Stimulated activated memory B cell treated with anti-CD40 and anti-IgM and Interleukin-4, amounts not matched to agents 10 μg/mL and 1 μg/mL and 100 μg/mL, for 72 hours (primary cell): ENCODE data around the gene VPS26A.

Source experiments
- ATAC-seq: fragments of 150-1000 bp; cut with Tn5 transposase; 2 replicates; pipeline ENCODE4 v1.10.0; 2021
- H3K27ac Mint-ChIP-seq: one replicate; pipeline ENCODE4 v1.8.0; 2022; ENCODE audit warnings: mild to moderate bottlenecking, mixed read lengths
- H3K27me3 Mint-ChIP-seq: one replicate; pipeline ENCODE4 v1.8.0; 2022; ENCODE audit warnings: mixed read lengths
- H3K36me3 Mint-ChIP-seq: one replicate; pipeline ENCODE4 v1.8.0; 2022; ENCODE audit warnings: mixed read lengths
- H3K4me1 Mint-ChIP-seq: one replicate; pipeline ENCODE4 v1.8.0; 2022; ENCODE audit warnings: mixed read lengths
- H3K4me3 Mint-ChIP-seq: one replicate; pipeline ENCODE4 v1.8.0; 2022; ENCODE audit warnings: mild to moderate bottlenecking, moderate library complexity, mixed read lengths
- H3K9me3 Mint-ChIP-seq: one replicate; pipeline ENCODE4 v1.8.0; 2022; ENCODE audit warnings: mixed read lengths

Gene VPS26A

DNA sequence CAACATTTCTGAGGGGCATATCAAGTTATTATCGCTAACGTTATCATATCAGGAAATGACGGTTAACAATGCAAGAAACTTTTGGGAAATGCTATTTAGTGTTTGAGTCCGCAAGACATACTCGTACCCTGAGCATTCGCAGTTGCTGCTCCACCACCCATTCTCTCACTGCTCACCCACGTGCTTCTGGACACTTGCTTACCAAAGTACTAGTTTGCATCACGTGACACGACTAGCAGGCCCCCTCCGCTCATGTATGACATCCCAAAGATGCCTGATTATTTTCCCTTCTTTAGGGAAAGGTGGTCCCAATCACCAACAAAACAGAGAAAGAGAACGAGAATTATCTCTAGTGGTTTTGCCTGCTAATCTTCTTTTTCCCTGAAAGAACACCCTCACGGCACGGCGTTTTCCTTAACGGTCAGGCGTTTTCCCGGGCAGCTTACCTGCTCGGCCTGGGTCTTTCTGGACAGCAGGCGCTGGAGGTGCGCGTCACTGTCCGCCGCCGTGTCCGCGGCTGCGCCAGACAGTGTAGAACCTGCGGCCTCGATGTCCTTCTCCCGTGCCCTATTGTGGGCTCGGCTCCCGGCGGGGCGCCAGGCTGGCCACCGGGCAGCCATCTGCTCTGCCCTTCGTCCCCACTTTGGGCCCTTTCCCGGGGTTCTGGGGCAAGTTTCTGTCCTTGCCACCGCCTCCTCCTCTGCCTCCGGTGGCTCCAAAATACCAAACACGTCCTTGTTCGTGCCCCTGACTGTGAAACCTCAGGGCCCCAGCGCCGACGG, 56.0 kb downstream of the VPS26A start, which contains the start of gene SUPV3L1:
TSS of gene SUPV3L1 (plus strand) at position 492 of the 782 bp plus-strand sequence. CDS start at position 550, 58 bp downstream.
- H3K36me3 Mint-ChIP-seq, result peaks cover 13% of the 10 kb centered on the region
- H3K4me3 Mint-ChIP-seq, result peak within 1 kb of the TSS; percentile 95
- H3K27ac Mint-ChIP-seq, result peak within 1 kb of the TSS; percentile 100
- H3K4me1 Mint-ChIP-seq, result peaks cover 42% of the 10 kb centered on the region
- no peaks in the 10 kb centered on the region for H3K9me3 Mint-ChIP-seq
- peak; percentile 95 for ATAC-seq
- no peaks in the 10 kb centered on the region for H3K27me3 Mint-ChIP-seq

DNA sequence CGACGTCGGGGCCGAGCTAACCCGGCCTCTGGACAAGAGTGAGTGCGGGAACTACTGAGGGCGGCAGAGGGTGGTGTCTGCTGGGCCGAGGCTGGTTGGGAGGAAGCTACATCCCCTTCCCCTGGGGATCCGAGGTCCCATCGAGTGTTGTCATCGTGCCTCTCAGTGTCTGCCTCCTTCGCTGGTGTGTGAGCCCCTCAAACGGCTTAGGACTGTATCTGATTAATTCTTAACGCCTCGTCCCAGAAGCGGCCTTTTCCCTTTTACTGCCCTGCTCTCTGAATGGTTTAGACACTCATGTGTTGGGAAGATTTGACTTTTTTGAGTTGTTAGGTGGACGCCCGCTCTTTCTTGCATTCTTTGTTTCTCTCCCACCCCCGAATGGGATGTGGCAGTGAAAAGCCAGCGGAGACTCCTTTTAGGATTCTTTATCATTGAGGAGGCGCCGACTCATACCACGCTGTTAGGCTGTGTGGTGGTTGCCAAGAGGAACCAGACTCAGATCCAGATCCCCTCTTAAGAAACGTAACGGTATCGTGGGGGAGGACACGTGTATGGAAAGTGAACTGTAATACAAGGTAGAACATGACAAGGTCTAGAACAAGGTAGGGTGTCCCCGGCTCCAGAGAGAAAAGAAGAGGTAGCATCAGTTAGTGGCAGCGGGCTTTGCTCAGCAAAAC, 56.7 kb downstream of the VPS26A start:
- H3K27ac Mint-ChIP-seq, result peak overlapping the region; percentile 100
- ATAC-seq, result no peak
- peaks cover 17% of the 10 kb centered on the region for H3K36me3 Mint-ChIP-seq
- no peaks in the 10 kb centered on the region for H3K9me3 Mint-ChIP-seq
- peaks cover 49% of the 10 kb centered on the region for H3K4me1 Mint-ChIP-seq
- H3K27me3 Mint-ChIP-seq, result no peaks in the 10 kb centered on the region
- peak overlapping the region; percentile 95 for H3K4me3 Mint-ChIP-seq

DNA sequence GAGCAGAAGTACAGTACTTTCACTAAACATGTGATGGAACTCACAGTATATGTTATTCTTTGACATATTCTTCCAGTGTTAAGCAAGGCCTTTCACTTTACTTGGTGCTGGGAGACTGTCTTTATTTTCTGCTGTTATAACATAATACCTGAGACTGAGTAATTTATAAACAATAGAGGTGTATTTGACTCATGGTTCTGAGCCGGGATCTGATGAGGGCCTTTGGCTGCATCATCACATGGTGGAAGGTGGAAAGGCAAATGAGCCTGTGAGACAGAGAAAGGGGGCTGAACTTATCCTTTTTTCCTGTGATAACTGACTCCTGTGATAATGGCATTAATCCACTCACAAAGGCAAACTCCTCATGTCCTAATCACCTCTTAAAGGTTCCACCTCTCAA, 57.5 kb downstream of the VPS26A start:
- Mint-ChIP-seq H3K4me1 (peaks cover 49% of the 10 kb centered on the region), H3K36me3 (peaks cover 19% of the 10 kb centered on the region), H3K9me3 (no peaks in the 10 kb centered on the region), H3K27ac (peak overlapping the region; percentile 100), H3K27me3 (no peaks in the 10 kb centered on the region), H3K4me3 (peak overlapping the region; percentile 95)
- ATAC-seq, result no peak

DNA sequence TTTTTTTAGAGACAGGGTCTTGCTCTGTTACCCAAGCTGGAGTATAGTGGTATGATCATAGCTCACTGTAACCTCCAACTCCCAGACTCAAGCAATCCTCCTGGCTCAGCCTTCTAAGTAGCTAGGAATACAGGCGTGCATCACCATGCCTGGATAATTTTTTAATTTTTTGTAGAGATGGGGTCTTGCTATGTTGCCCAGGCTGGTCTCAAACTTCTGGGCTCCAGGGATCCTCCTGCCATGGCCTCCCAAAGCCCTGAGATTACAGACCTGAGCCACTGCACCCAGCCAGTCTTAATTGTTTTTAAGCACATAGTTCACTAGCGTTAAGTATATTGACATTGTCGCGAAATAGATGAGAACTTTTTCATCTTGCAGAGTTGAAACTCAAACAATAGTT, 58.0 kb downstream of the VPS26A start:
- Mint-ChIP-seq H3K4me1 (peaks cover 49% of the 10 kb centered on the region), H3K4me3 (no peak overlapping the region), H3K27me3 (no peaks in the 10 kb centered on the region), H3K27ac (no peak overlapping the region), H3K9me3 (no peaks in the 10 kb centered on the region), H3K36me3 (peaks cover 22% of the 10 kb centered on the region)
- no peak for ATAC-seq

DNA sequence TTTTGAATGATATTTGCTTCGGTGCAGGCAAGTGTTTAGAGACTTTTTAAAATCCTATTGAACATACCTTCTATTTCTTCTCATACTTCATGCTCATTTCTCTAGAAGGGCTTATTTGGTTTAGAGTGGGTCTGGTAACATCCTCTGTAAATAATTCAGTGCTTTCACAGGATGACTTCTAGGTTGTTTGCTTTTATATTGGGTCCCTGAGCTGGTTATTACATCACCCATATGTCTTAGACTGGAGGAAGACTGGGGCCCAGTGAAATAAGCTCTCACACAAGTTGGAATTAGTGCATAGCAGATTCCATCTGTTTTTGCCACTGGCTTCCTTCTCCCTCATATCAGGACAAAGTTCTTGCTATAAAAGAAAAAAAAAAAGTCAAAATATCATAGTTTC, 62.5 kb downstream of the VPS26A start:
- no peak for ATAC-seq
- Mint-ChIP-seq H3K27me3 (no peaks in the 10 kb centered on the region), H3K9me3 (no peaks in the 10 kb centered on the region), H3K27ac (no peak overlapping the region), H3K4me1 (peaks cover 27% of the 10 kb centered on the region), H3K4me3 (no peak overlapping the region), H3K36me3 (peaks cover 43% of the 10 kb centered on the region)

DNA sequence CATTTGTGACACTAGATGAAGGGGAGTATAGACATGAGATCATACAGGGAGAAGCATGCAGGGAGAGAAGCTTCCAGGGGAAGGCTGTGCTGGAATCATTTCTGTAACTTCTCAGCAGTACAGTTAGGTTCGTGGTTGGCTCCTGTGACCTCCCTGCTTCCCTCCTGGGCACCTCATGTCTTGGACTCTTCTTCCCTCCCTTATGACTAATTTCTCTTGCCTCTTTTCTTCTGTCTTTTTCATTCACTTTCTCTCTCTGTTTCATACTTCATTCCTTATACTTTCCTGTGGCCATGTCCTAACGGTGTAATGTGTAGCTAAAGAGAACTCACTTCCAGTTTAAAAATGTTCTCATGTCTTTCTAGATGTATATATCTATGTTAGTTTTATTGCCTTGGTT, 77.1 kb downstream of the VPS26A start:
- H3K27me3 Mint-ChIP-seq, result no peaks in the 10 kb centered on the region
- ATAC-seq, result no peak
- H3K9me3 Mint-ChIP-seq, result no peaks in the 10 kb centered on the region
- H3K4me1 Mint-ChIP-seq, result peaks cover 9% of the 10 kb centered on the region
- no peak overlapping the region for H3K4me3 Mint-ChIP-seq
- H3K36me3 Mint-ChIP-seq, result peaks cover 29% of the 10 kb centered on the region
- H3K27ac Mint-ChIP-seq, result peak overlapping the region; percentile 16

DNA sequence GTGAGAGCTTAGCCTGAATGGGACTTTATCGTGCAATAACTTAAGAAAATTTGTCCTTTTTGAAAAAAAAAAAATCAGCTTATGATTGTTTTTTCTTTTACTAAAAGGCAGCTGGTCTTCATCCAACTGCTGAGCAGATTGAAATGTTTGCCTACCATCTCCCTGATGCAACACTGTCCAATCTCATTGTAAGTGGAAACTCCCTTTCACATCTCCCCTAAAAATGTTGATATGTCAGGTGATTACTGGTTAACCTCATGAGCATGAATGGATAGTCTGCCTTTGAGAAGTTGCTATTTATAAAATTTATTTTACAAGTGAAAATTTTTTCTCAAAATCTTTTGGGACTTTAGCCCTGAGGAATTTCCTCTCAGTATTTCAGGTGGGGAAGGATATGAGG, 78.4 kb downstream of the VPS26A start:
- H3K36me3 Mint-ChIP-seq, result peaks cover 40% of the 10 kb centered on the region
- no peak overlapping the region for H3K4me3 Mint-ChIP-seq
- H3K27me3 Mint-ChIP-seq, result no peaks in the 10 kb centered on the region
- H3K27ac Mint-ChIP-seq, result peak overlapping the region; percentile 16
- H3K4me1 Mint-ChIP-seq, result peaks cover 9% of the 10 kb centered on the region
- ATAC-seq, result no peak
- no peaks in the 10 kb centered on the region for H3K9me3 Mint-ChIP-seq

DNA sequence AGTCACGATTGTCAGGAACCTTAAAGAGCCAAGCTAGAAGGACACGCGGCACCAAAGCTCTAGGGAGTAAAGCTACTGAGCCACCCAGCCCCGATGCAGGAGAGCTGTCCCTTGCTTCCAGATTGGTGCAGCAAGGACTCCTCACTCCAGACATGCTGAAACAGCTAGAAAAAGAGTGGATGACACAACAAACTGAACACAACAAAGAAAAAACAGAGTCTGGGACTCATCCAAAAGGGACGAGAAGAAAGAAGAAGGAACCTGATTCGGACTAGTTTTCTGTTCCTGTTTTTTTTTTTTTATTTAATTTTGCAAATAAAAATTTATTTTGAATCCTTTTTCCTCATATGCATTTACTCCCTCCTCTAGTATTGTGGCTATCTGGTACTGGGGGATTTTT, 84.8 kb downstream of the VPS26A start:
- no peak for ATAC-seq
- Mint-ChIP-seq H3K27ac (no peak overlapping the region), H3K36me3 (peaks cover 36% of the 10 kb centered on the region)

DNA sequence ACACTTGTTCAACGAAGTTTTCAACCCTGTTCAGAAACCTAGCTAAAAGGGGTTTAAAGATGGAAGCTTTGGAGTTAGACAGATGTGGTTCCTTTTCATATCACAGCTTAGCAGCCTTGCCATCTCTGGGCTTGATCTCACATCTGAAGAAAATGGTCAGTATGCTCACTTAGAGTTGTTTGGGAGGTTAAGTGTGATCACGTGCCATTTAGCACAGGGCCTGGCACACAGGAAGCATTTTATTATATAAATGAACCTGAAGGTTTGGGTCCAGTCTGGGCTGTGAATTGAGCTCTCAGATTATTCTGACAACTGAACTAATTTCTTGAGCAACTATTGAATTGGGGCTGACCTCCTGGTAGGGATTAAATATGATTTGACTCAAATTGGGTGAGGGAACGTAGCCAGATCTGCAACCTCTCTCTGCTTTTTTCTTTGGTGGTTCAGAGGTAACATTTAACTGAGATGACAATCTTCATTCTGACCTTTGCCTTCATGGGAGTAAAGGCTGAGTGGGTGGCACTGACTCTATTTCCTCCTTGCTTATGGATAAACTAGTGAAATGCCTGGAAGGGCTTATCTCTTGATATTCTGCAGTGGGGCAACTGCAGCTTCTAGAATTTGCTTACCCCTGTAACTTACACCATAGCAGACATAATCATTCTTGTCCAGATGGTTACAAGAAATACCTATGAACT, 86.0 kb downstream of the VPS26A start:
- H3K9me3 Mint-ChIP-seq, result peaks cover 3% of the 10 kb centered on the region
- no peak for ATAC-seq
- H3K27ac Mint-ChIP-seq, result no peak overlapping the region
- no peak overlapping the region for H3K4me3 Mint-ChIP-seq
- H3K27me3 Mint-ChIP-seq, result no peaks in the 10 kb centered on the region
- peaks cover 36% of the 10 kb centered on the region for H3K36me3 Mint-ChIP-seq
- peaks cover 18% of the 10 kb centered on the region for H3K4me1 Mint-ChIP-seq

More for the DNA sequence above, 84.8 kb downstream of the VPS26A start:
- Mint-ChIP-seq H3K27me3 (no peaks in the 10 kb centered on the region), H3K4me3 (no peak overlapping the region), H3K4me1 (peaks cover 9% of the 10 kb centered on the region), H3K9me3 (no peaks in the 10 kb centered on the region)

DNA sequence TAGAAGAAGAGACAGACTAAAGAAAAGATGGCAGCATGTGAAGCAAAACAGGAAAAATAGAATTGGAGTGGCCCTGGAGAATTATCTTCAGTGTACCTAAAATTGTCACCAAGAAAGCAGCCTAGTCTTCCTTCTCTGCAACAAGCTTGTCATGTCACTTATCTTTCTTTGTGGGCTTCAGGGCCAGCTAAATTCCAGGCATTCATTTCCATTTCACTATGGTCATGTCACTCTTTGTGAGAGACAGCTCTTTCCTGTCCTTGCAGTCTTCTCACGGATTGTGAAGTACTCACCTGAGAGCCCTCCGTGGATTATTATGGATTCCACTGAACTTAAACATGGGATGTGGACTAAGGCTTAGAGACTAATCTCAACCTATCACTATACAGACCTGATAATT, 87.1 kb downstream of the VPS26A start:
- peaks cover 31% of the 10 kb centered on the region for H3K36me3 Mint-ChIP-seq
- no peak overlapping the region for H3K4me3 Mint-ChIP-seq
- H3K9me3 Mint-ChIP-seq, result peaks cover 3% of the 10 kb centered on the region
- ATAC-seq, result no peak
- H3K4me1 Mint-ChIP-seq, result peaks cover 18% of the 10 kb centered on the region
- H3K27ac Mint-ChIP-seq, result no peak overlapping the region
- H3K27me3 Mint-ChIP-seq, result no peaks in the 10 kb centered on the region

DNA sequence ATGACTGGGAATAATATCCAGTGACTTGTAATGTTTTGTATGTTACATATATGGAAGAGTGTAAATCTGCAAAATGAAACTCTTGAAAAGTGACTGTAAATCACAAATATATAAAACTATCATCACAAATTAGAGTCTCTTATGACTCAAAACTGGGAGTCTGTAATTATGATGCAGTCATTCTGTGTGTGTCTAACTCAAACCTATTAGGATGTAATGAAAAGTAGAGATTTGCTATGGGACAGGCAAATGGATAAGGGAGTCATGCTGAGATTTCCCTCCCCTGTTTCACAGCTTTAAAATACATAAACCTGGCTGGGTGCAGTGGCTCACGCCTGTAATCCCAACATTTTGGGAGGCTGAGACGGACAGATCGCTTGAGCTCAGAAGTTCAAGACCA, 87.5 kb downstream of the VPS26A start:
- H3K36me3 Mint-ChIP-seq, result peaks cover 27% of the 10 kb centered on the region
- peaks cover 18% of the 10 kb centered on the region for H3K4me1 Mint-ChIP-seq
- ATAC-seq, result no peak
- peaks cover 3% of the 10 kb centered on the region for H3K9me3 Mint-ChIP-seq
- no peaks in the 10 kb centered on the region for H3K27me3 Mint-ChIP-seq
- no peak overlapping the region for H3K4me3 Mint-ChIP-seq
- no peak overlapping the region for H3K27ac Mint-ChIP-seq

DNA sequence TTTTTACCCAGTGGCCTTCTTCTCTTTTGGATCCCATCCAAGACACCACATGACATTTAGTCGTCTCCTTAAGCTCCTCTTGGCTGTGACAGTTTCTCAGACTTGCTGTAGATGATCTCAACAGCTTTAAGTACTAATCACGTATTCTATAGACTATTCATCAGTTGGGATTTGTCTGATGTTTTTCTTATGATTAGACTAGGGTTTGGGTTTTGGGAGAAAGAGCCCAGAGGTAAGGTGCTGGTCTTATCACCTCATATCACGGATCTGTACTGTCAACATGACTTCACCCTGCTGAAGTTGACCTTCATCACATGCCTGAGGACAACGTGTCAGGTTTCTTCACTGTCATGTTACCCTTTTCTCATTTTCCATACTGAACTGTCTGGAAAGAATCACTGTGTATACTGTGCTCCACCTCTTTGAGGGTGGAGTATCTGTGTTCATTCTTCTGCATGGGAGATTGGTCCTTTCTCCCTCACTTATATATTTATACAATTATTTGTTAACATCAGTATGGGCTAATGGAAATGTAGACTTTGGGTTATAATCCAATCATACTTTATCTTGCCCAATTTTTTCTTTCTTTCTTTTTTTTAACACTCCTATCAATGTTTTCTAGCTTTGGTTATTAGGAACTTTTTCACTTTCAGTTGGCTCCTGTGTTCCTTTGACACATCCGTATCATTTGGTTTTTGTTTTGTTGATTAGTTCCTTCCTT, 89.8 kb downstream of the VPS26A start:
- Mint-ChIP-seq H3K4me1 (peaks cover 15% of the 10 kb centered on the region), H3K27me3 (no peaks in the 10 kb centered on the region), H3K27ac (no peak overlapping the region), H3K36me3 (peaks cover 6% of the 10 kb centered on the region), H3K9me3 (peaks cover 3% of the 10 kb centered on the region), H3K4me3 (no peak overlapping the region)
- ATAC-seq, result no peak

DNA sequence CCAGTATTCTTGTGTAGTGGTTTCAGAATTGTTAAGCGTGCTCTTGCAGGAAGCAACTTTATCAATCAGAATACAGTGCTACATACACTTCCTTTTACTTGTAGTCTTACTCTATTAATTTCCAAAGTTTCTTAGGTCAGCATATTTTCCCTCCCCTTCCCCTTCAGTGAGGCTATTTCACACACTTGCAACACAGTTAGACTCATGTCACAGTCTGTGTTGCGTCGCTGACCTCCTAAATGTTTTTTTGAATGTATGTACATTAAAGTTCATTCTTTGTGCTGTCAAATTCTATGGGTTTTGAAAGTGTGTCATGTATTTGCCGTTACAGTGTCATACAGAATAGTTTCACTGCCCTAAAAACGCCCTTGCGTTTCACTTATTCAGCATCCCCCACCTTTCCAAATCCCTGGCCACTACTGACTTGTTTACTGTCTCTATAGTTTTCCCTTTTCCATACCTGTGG, 90.7 kb downstream of the VPS26A start:
- Mint-ChIP-seq H3K27ac (no peak overlapping the region), H3K4me1 (peaks cover 10% of the 10 kb centered on the region), H3K4me3 (no peak overlapping the region)

DNA sequence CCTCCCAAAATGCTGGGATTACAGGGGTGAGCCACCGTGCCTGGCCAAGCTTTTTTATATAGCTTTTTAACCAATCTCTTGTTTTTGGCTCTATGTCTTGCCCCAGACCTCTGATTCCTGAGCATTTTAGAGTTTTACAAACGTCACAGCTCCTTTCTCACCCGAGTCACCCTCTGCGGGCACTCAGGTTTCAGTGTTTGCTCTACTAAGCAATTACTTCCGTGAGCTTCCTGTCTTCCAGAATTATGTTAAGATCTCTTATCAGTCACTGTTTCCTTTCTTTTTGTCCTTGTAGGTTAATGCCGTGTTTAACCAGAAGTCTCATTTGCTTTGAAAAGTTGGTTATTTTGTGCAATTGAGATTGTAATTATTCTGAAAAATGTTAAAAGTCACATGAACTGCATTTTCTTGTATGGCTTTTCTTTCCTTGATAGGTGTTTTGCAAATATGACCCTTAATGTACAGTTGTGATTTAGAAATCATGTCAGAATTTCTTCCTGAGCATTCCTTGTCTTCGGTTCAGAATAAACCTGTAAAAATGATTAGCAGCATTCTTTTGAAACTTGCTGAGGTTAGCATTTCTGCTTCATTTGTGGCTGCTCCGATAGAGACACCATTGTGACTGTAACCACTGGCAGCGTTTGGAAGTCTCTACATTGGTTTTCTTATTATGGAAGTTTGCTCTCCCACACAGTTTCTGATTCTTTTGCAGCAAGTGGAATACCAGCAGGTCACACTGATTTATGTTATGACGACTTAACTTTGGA, 91.6 kb downstream of the VPS26A start:
- H3K4me3 Mint-ChIP-seq, result no peak overlapping the region
- no peaks in the 10 kb centered on the region for H3K36me3 Mint-ChIP-seq
- no peak for ATAC-seq

More for the DNA sequence above, 90.7 kb downstream of the VPS26A start:
- no peak for ATAC-seq
- Mint-ChIP-seq H3K9me3 (peaks cover 3% of the 10 kb centered on the region), H3K36me3 (no peaks in the 10 kb centered on the region), H3K27me3 (no peaks in the 10 kb centered on the region)

More for the DNA sequence above, 91.6 kb downstream of the VPS26A start:
- peaks cover 10% of the 10 kb centered on the region for H3K4me1 Mint-ChIP-seq
- H3K27me3 Mint-ChIP-seq, result no peaks in the 10 kb centered on the region
- H3K9me3 Mint-ChIP-seq, result peaks cover 3% of the 10 kb centered on the region
- H3K27ac Mint-ChIP-seq, result no peak overlapping the region
